Transverse colon (tissue), 3 donors: ENCODE measurements around the gene TNFRSF14.
"Not testable (repeated sequence)": the region's sequence is repeated elsewhere in the genome, so short reads cannot be mapped to it uniquely, and the experiment has no call there.

Source experiments
- CTCF ChIP-seq, 5 experiments: fragments of 200-600 bp in 3 of 5; fragments of 450-650 bp in 2 of 5; sonication (generic) in 3 of 5; IDR thresholded peaks; 1 replicate in 2 of 5; 2 replicates in 3 of 5; pipeline ENCODE4 v1.5.1; 2016 to 2017; ENCODE audit warnings: antibody characterized with exemption in 5 of 5, inconsistent platforms in 3 of 5, mild to moderate bottlenecking in 2 of 5, moderate library complexity in 1 of 5
- EP300 ChIP-seq: sonication (generic); formaldehyde crosslinking; IDR thresholded peaks from one replicate; pipeline ENCODE4 v1.6.1; 2017; ENCODE audit warnings: antibody characterized with exemption, low read depth
- POLR2A ChIP-seq: fragments of 450-650 bp; IDR thresholded peaks from one replicate; pipeline ENCODE4 v1.6.1; 2016; ENCODE audit warnings: antibody characterized with exemption, mild to moderate bottlenecking, moderate library complexity

DNA sequence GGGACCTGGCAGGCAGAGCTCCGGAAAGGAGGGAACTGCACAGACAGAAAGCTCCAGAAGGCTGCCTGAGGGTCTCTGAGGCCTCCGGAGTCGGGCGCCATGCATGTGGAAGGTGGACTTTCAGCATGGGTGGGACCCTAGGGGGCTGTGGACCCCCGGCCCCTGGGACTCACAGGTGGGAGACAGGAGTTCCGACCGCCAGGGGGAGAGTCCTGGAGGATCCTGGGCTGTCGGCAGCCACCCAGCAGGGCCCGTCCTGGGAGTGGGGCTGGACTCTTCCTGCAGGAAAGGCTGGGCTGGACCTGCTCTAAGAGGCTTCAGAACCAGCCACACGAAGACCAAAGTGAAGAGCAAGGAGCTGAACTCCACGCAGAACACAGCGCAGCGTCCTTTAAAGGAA lies 13.5 kb downstream of the TNFRSF14 start:
- not testable (repeated sequence) for TF ChIP-seq POLR2A; CTCF (IDR thresholded peaks at IDR 0.05); EP300
